T47D (cell line): ENCODE measurements around the gene FZD7.

ENCODE experiments used
- DNase-seq, 2 experiments: peaks; one replicate each; pipeline versions ENCODE4 v3.0.0 to v3.0.0-alpha.2; 2011 to 2012; ENCODE audit warnings: low read depth in 1 of 2, low spot score in 1 of 2
- JUND ChIP-seq: IDR thresholded peaks from 2 replicates; pipeline ENCODE4 v1.6.1; 2012; ENCODE audit warnings: low read depth
- in situ Hi-C: cut with HindIII; loops from 2 replicates; pipeline ENCODE4 v1.10.0; 2016; ENCODE audit warnings: low sequenced_read_pairs, low pct_unique_long_range_greater_than_20kb

Gene FZD7

DNA sequence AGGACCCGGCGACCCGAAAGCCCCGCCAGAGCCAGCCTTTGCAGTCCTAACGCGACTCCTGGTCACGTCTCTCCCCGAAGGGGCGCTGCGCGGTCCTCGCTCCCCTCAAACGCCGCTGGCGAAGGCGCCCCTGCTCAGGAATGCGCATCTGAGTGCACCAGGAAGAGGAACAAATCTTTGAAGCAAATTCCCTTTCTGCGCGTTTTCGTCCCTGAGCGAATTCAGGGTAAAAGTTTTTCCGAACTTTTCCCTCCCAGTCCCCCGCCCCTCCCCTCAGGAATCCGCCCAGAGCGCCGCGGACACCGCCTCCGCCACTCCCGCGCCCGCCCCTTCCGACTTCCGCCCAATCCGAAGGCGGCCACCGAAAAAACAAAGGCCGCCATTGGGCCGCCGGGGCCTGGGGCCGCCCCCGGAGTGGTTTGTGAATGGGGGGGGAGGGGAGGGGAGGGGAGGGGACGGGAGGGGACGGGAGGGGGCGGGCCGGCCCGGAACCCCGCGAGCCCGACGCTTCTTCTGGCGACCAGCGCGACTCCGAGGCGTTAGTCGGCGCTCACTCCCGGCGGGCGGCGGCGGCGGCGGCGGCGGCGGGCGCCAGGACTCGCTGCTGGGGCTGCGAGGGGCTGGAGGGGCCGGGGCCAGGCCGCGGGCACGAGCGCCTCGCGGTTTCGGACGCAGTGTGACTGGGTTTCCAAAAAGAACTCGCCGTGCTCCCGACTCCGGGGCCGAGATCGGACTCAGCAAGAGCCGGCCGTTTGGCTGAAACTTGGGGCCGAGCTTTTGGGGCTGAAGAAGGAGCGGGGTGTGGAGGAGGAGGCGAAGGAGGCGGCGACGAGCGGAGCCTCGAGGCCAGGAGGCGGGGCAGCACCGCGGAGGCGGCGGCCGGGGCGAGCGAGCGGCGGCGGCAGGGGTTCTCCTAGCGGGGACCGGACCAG lies at the start of gene FZD7:
Gene FZD7 (plus strand): TSS at position 539 of the 932 bp plus-strand sequence. CDS start 793 bp downstream, outside the sequence.
- in situ Hi-C loops = no loop called here
- TF ChIP-seq JUND = no peak
- DNase-seq = peak; percentile 82 to 94

DNA sequence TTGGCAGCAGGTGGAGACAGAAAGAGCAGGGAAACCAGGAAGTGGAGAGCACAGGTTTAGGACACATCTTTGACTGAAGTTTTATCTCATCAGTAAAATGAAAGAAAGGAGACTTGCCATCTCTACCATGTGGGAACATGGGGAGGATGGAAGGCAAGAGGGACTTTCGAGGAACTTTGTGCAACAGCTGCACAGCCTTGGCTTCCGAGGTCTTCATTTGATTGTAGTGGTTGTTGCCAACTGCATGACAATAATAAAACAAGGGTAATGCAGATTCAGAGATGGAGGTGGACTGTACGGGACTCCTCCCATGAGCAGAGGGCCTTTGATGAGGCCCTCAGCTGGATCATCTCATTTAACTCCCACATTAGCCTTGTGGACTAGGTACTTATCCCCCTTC lies 49.3 kb upstream of the FZD7 start:
- TF ChIP-seq JUND = no peak
- DNase-seq = no peak
- in situ Hi-C loops = no loop called here

DNA sequence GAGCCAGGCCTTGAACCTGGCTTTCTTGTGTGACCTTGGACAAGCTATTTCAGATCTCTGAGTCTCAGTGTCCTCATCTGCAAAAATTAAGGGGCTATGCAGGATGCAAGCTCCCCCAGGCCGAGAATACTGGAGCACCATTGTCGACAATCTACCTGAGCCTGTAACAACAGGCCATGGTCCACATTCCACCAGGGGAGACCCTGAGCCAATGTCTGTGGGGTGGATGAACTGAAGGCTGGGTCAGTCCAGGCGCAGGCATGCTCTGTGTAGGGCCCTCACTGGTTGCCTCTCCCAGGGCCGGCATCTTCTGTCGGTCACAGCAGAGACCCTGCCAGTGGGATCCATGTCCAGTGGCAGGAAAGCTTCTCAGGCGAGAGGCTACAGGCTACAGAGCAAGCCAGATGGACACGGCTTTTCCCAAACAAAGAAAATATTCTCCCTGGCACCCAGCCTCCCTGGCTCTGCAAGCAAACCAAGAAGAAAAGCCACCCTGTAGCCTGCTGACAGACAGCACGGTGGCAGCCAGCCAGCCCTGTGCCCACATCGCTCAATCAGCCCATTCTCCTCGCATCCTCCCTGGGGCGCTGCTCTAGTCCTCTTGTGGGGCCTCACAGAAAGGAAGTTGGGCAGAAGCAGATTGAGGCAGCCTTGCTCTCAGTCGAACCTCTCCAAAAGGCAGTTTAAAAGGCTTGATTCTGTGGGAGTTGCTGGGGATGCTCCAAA lies 48.7 kb upstream of the FZD7 start:
- DNase-seq = peak in 1 of 2 experiments; percentile 18

DNA sequence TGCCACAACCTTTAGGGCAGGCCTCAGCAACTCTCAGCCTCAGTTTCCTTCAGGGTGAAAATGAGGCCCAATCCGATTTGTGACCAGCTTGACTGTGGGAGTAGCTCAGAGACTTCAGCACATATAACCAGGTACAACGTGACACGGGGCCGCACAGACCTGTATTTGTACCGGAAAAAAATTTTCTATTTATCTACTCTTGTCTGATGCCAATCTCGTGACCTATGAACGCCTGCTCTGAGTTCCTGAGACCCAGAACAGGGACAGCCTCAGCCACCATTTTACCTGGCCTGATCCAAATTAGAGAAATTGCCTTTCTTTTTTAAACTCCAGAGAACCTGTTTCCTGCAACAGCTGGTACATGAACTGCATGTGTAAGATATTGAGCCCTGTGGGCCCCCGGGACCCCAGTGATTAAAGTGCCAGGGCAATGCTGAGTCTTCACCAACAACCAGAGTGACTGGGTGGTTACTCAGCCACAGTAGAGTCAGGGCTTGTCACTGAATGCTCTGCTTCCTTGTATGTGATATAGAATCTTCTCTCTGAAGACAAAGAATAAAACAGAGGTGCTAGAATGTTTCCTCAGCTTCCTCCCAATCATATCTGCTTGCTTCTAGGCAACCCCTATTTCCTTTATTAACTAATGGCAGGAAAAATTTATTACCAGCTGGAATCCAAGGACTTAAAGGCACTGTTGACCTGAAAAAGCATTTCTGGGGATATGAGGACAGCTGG lies 47.8 kb upstream of the FZD7 start:
- in situ Hi-C loops = no loop called here
- TF ChIP-seq JUND = no peak
- DNase-seq = peak in 1 of 2 experiments; percentile 23

More for the DNA sequence above, 48.7 kb upstream of the FZD7 start:
- TF ChIP-seq JUND = no peak
- in situ Hi-C loops = no loop called here

DNA sequence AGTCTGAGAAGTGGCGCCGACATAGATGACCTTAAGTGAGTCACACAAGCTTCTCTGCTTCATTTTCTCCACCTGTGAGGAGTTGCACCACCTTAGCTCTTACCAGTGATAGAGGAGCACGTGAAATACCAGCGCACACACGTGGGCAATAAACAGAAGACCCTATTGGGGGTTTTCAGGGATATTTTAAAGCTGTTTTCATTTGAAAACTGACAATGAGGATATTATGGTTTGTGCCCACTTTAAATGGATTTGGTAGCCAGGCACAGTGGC lies 47.3 kb upstream of the FZD7 start:
- TF ChIP-seq JUND = no peak
- DNase-seq = no peak
- in situ Hi-C loops = no loop called here

DNA sequence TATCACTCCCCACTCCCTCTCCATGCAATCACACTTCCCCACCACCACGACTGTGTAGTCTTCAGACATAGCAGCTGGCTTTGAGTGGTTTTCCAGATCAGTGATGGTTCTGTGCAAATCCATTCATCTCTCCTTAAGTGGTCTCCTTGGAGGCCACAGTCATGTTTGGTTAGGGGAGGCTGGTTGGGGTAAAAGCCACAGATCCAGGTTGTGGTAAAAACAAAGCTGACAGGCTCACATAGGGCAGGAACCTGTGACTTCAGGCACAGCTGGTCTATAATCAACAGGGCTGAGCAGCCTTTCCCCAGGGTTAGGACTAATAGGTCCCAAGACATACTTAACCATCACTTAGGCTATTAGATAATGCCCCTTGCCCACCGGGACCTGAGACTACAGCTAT lies 46.2 kb upstream of the FZD7 start:
- DNase-seq = no peak
- in situ Hi-C loops = no loop called here
- TF ChIP-seq JUND = no peak

DNA sequence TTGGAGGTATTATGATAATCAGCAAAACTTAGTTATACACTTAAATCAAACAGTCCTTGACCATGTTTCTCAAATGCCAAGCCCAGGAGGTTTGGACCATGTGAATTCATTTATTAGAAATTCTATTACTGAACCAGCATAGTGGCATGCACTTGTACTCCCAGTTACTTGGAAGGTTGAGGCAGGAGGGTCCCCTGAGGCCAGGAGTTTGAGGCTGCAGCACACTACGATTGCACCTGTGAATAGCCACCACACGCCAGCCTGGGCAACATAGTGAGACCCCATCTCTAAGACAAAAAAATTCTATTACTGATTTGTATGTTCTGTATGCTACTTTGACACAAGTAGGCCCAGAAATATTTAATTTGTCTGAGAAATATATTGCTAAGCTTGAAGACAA lies 43.6 kb upstream of the FZD7 start:
- in situ Hi-C loops = no loop called here
- no peak for TF ChIP-seq JUND

DNA sequence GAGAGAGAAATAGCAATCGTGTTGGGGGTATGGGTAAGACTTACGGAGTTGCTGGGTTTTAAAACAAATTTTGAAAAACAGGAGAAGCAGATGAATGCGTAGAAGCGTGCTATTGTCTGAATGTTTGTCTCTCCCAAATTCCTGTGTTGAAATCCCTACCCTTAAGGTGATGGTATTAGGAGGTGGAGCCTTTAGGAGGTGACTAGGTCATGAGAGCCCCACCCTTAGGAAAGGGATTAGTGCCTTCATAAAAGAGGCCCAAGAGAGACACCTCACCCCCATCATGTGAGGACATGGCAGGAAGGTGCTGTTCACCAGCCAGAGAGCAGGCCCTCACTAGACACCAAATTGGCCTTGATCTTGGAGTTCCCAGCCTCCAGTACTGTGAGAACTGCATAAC lies 40.7 kb upstream of the FZD7 start:
- no peak for DNase-seq
- in situ Hi-C loops = no loop called here

More for the DNA sequence above, 43.6 kb upstream of the FZD7 start:
- no peak for DNase-seq

DNA sequence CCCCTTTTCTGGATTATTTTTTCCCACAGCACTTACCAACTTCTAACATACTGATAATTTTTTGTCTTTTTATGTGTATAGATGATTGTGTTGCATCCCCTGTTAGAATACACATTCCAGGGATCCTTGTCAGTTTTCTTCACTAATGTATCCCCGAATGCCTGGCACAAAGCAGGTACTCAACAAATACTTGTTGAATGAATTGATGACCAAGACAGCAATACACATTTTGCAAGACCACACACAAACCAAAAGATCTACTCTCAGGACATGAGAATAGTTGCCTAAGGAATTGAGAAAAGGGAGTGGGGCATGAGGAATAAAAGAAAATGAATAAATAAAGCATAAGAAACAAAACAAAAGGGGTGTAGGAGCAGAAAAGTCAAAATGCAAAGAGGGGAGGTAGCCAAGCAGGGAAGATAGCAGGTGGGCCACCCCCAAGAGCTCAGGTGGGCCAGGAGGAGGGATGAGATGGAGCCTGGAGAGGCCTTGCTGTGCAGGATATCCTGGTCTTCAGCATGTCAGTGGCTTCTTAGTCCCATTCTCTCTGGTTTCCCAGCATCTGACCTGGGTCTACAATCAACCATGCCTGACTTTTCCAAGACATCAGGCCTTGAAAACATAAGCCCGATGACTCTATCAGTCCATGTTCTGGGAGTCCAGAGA lies 38.5 kb upstream of the FZD7 start:
- no peak for TF ChIP-seq JUND
- in situ Hi-C loops = no loop called here
- DNase-seq = no peak

More for the DNA sequence above, 40.7 kb upstream of the FZD7 start:
- no peak for TF ChIP-seq JUND

DNA sequence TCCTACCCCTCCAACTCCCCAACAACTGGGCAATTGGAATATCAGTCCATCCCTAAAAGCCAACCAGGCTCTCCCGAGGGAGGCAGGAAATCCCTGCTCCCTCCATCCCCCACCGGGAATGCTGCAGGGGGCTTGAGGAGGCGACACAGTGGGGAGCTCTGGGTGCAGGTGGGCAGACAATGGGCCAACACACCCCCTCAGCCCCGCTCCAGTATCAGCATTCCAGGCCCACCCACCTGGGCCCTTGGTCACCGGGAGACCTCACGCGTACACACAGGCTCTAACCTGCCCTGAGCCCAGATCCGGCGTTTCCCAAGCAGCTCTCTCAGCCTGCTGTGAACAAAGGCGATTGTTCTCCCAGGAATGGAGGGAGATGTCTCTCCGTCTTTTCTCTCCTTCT lies 37.6 kb upstream of the FZD7 start:
- in situ Hi-C loops = no loop called here
- no peak for DNase-seq
- no peak for TF ChIP-seq JUND

DNA sequence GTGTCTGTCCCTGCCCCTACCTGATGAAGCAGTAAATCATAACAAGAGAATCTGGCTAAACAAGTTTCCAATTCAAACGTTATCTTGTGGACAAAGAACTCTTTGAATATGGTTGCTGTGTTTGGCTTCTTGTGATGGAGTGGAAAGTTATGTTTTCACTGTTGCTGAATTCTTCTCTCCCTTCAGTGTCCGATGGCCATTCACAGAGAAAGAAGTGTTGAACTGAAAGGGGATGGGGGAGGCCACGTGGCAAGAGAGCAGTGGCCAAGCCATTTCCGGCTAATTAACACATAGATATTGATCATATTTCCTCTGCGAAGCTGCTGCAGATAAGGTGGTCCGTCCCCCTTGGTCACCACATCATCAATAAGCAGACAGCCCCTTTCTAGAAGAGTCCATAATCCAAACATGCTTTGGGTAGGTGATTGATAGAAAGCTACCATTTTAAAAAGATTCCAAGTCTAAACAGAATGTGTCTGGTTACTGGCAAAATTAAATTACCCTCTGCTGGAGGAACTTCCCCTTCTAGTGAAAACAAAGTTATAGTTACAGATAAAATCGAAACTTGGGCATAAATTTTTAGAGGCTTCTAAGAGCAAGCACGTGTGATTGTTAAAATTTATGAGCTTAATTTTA lies 36.9 kb upstream of the FZD7 start:
- in situ Hi-C loops = no loop called here
- no peak for TF ChIP-seq JUND
- peak in 1 of 2 experiments; percentile 26 for DNase-seq

DNA sequence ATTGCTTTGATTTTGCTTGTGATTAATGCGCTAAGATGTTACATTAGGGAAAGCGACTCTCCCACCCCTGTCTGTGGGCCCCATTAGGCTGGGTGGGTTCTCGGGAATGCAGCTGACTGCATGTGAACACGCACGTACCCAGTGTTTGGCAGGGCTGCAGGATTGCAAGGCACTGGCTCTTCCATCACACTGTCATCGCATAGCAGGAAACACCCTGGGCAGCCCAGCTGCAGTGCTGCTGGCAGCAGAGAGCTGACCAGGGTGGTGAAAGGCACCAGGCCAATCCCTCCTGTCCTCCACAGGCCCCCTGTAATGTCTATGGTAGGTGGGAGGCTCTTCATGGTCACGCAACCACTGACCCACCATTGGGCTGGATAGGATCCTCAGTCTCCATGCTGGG lies 34.4 kb upstream of the FZD7 start:
- in situ Hi-C loops = no loop called here
- DNase-seq = no peak
- no peak for TF ChIP-seq JUND
